IPS DF 6.9 (cell line): Measurements from ENCODE around the gene ACTG1.
A peak's percentile ranks its signal among the peaks of the same experiment; 100 is the strongest.

Source experiments
- DNase-seq: peaks from one replicate; pipeline ENCODE4 v3.0.0-alpha.2; 2013; ENCODE audit warnings: low read depth, low spot score
- H3K27ac ChIP-seq: one replicate; pipeline ENCODE4 v1.5.1; 2013; ENCODE audit warnings: low read length, control low read depth
- H3K27me3 ChIP-seq: 2 replicates; pipeline ENCODE4 v1.6.1; 2013; ENCODE audit warnings: mild to moderate bottlenecking, low read length; ENCODE audit not compliant: control insufficient read depth, insufficient read depth
- H3K36me3 ChIP-seq: 2 replicates; pipeline ENCODE4 v1.6.1; 2013; ENCODE audit warnings: low read length; ENCODE audit not compliant: control insufficient read depth, insufficient read depth
- H3K4me1 ChIP-seq: 2 replicates; pipeline ENCODE4 v1.6.1; 2013; ENCODE audit warnings: low read length; ENCODE audit not compliant: control insufficient read depth, insufficient read depth
- H3K4me3 ChIP-seq: 2 replicates; pipeline ENCODE4 v1.5.1; 2013; ENCODE audit warnings: mild to moderate bottlenecking, low read length
- H3K9me3 ChIP-seq: 2 replicates; pipeline ENCODE4 v1.6.1; 2013; ENCODE audit warnings: low read length, inconsistent platforms; ENCODE audit not compliant: control insufficient read depth, insufficient read depth
- WGBS: extraction: QIAGEN DNeasy Blood & Tissue Kit; methylation state at CpG from one replicate; pipeline ENCODE4 v1.1.7; 2013; ENCODE audit warnings: mixed read lengths, missing lambda C conversion rate; ENCODE audit not compliant: insufficient read length, insufficient coverage; 5-methylcytosine and 5-hydroxymethylcytosine counted together

ACTG1 gene

GRCh38 chr17:81509972-81510784 is 2.4 kb downstream of the ACTG1 start:
- DNase-seq = no peak
- H3K27ac ChIP-seq = no peak overlapping the region

GRCh38 chr17:81509207-81509971 is 3.2 kb downstream of the ACTG1 start:
- Histone ChIP-seq H3K4me3 (peak overlapping the region; percentile 8; the same call in 1 of the 2 replicates), H3K36me3 (peaks cover 24% of the 10 kb centered on the region), H3K27ac (no peak overlapping the region), H3K9me3 (no peaks in the 10 kb centered on the region), H3K4me1 (no peaks in the 10 kb centered on the region), H3K27me3 (no peaks in the 10 kb centered on the region)
- no CpG with 5 or more reads among the region's 12 CpGs for WGBS
- DNase-seq = no peak

More at GRCh38 chr17:81509972-81510784, 2.4 kb downstream of the ACTG1 start:
- WGBS = no CpG with 5 or more reads among the region's 22 CpGs
- Histone ChIP-seq H3K4me1 (no peaks in the 10 kb centered on the region), H3K4me3 (peak overlapping the region; percentile 83), H3K9me3 (no peaks in the 10 kb centered on the region), H3K36me3 (peaks cover 24% of the 10 kb centered on the region), H3K27me3 (no peaks in the 10 kb centered on the region)

GRCh38 chr17:81508639-81509206 is 3.9 kb downstream of the ACTG1 start:
- DNase-seq = no peak
- no peak overlapping the region for H3K4me3 ChIP-seq
- H3K27ac ChIP-seq = no peak overlapping the region
- peaks cover 24% of the 10 kb centered on the region for H3K36me3 ChIP-seq
- no peaks in the 10 kb centered on the region for H3K27me3 ChIP-seq
- no CpG with 5 or more reads among the region's 10 CpGs for WGBS
- no peaks in the 10 kb centered on the region for H3K4me1 ChIP-seq
- H3K9me3 ChIP-seq = no peaks in the 10 kb centered on the region

- H3K27me3 ChIP-seq = no peaks in the 10 kb centered on the region
- no peak overlapping the region for H3K27ac ChIP-seq
- H3K4me1 ChIP-seq = 0 out of 2 replicates have a peak, but pooled peaks cover 1% of the 10 kb centered on the region
- no peaks in the 10 kb centered on the region for H3K9me3 ChIP-seq
- no peak overlapping the region for H3K4me3 ChIP-seq
- no peaks in the 10 kb centered on the region for H3K36me3 ChIP-seq
- DNase-seq = no peak
Observed at GRCh38 chr17:81503619-81504018, 9.0 kb downstream of the ACTG1 start.

GRCh38 chr17:81502471-81503017 is 10.1 kb downstream of the ACTG1 start:
- Histone ChIP-seq H3K36me3 (no peaks in the 10 kb centered on the region), H3K27ac (no peak overlapping the region), H3K4me1 (0 out of 2 replicates have a peak, but pooled peaks cover 1% of the 10 kb centered on the region), H3K27me3 (no peaks in the 10 kb centered on the region), H3K9me3 (no peaks in the 10 kb centered on the region), H3K4me3 (no peak overlapping the region)
- WGBS = no CpG with 5 or more reads among the region's 12 CpGs
- no peak for DNase-seq

- 0 out of 2 replicates have a peak, but pooled peaks cover 1% of the 10 kb centered on the region for H3K4me1 ChIP-seq
- no peak overlapping the region for H3K4me3 ChIP-seq
- no peaks in the 10 kb centered on the region for H3K27me3 ChIP-seq
- H3K36me3 ChIP-seq = no peaks in the 10 kb centered on the region
- no peak for DNase-seq
- H3K9me3 ChIP-seq = no peaks in the 10 kb centered on the region
- no peak overlapping the region for H3K27ac ChIP-seq
- WGBS = no CpG with 5 or more reads among the region's 7 CpGs
Observed at GRCh38 chr17:81500047-81500446, 12.6 kb downstream of the ACTG1 start.

- DNase-seq = no peak
- no peak overlapping the region for H3K4me3 ChIP-seq
- H3K27ac ChIP-seq = no peak overlapping the region
- no peaks in the 10 kb centered on the region for H3K27me3 ChIP-seq
- no CpG with 5 or more reads among the region's 12 CpGs for WGBS
- no peaks in the 10 kb centered on the region for H3K36me3 ChIP-seq
- 0 out of 2 replicates have a peak, but pooled peaks cover 1% of the 10 kb centered on the region for H3K4me1 ChIP-seq
- no peaks in the 10 kb centered on the region for H3K9me3 ChIP-seq
Observed at GRCh38 chr17:81499601-81499970, 13.0 kb downstream of the ACTG1 start.

GRCh38 chr17:81498953-81499600 is 13.5 kb downstream of the ACTG1 start:
- Histone ChIP-seq H3K4me1 (0 out of 2 replicates have a peak, but pooled peaks cover 1% of the 10 kb centered on the region), H3K36me3 (no peaks in the 10 kb centered on the region), H3K27me3 (no peaks in the 10 kb centered on the region), H3K4me3 (no peak overlapping the region), H3K9me3 (no peaks in the 10 kb centered on the region), H3K27ac (no peak overlapping the region)
- no peak for DNase-seq
- no CpG with 5 or more reads among the region's 64 CpGs for WGBS

GRCh38 chr17:81494626-81495377 is 17.8 kb downstream of the ACTG1 start:
- H3K4me3 ChIP-seq = no peak overlapping the region
- no peaks in the 10 kb centered on the region for H3K36me3 ChIP-seq
- no peaks in the 10 kb centered on the region for H3K9me3 ChIP-seq
- DNase-seq = no peak
- H3K27ac ChIP-seq = no peak overlapping the region
- peaks cover 7% of the 10 kb centered on the region; the same call in 1 of the 2 replicates for H3K4me1 ChIP-seq
- H3K27me3 ChIP-seq = no peaks in the 10 kb centered on the region
- no CpG with 5 or more reads among the region's 8 CpGs for WGBS
